NB4 (cell line): ENCODE data around the gene STX5.

ENCODE experiments used
- MAX ChIP-seq: IDR thresholded peaks from 2 replicates; pipeline ENCODE4 v1.6.1; 2011; ENCODE audit warnings: low read depth, low read length
- MYC ChIP-seq: IDR thresholded peaks from 2 replicates; pipeline ENCODE4 v1.6.1; 2011; ENCODE audit warnings: low read depth, low read length
- POLR2A ChIP-seq: IDR thresholded peaks from 2 replicates; pipeline ENCODE4 v1.6.1; 2011; ENCODE audit warnings: mild to moderate bottlenecking; ENCODE audit not compliant: insufficient read length; ENCODE audit errors: extremely low read depth
- TF ChIP-seq, protein P1 (sequence below): IDR thresholded peaks from one replicate; pipeline ENCODE4 v1.5.1; 2012; ENCODE audit warnings: low read depth, low read length

GRCh38 chr11:62805076-62805892 is 26.6 kb downstream of the STX5 start, which contains the start of gene NXF1:
- peak; percentile 100 for TF ChIP-seq POLR2A
- TF ChIP-seq, protein P1, sequence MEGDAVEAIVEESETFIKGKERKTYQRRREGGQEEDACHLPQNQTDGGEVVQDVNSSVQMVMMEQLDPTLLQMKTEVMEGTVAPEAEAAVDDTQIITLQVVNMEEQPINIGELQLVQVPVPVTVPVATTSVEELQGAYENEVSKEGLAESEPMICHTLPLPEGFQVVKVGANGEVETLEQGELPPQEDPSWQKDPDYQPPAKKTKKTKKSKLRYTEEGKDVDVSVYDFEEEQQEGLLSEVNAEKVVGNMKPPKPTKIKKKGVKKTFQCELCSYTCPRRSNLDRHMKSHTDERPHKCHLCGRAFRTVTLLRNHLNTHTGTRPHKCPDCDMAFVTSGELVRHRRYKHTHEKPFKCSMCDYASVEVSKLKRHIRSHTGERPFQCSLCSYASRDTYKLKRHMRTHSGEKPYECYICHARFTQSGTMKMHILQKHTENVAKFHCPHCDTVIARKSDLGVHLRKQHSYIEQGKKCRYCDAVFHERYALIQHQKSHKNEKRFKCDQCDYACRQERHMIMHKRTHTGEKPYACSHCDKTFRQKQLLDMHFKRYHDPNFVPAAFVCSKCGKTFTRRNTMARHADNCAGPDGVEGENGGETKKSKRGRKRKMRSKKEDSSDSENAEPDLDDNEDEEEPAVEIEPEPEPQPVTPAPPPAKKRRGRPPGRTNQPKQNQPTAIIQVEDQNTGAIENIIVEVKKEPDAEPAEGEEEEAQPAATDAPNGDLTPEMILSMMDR = no peak
- peak; percentile 76 for TF ChIP-seq MAX
- TF ChIP-seq MYC = peak; percentile 65; the same call in 1 of the 2 replicates
